Loucy (cell line): ENCODE measurements around the gene TBC1D2B.
"Not testable (repeated sequence)": the region's sequence is repeated elsewhere in the genome, so short reads cannot be mapped to it uniquely, and the experiment has no call there.

Experiments used
- CTCF ChIP-seq: fragments of 200-600 bp; sonication (generic); conservative IDR thresholded peaks from 2 replicates; pipeline ENCODE4 v1.5.1; 2014; ENCODE audit warnings: mild to moderate bottlenecking, antibody characterized with exemption, low read length
- EZH2phosphoT487 ChIP-seq: fragments of 200-600 bp; IDR thresholded peaks from 2 replicates; pipeline ENCODE4 v1.6.1; 2018; ENCODE audit warnings: antibody characterized with exemption, mild to moderate bottlenecking, moderate library complexity, borderline replicate concordance

- TF ChIP-seq CTCF, EZH2phosphoT487: not testable (repeated sequence)
Observed at GRCh38 chr15:77996226-77996625, 81.3 kb downstream of the TBC1D2B start.
